Posterior vena cava (tissue), 2 donors: ENCODE data around the gene ATG10. TPM values are rescaled to one million over a fixed set of nuclear protein-coding genes. Genes with fewer than 3 reads are reported as not detected.
"Not testable (repeated sequence)": the region's sequence is repeated elsewhere in the genome, so short reads cannot be mapped to it uniquely, and the experiment has no call there.

Experiments used
- DNase-seq: peaks from one replicate; pipeline ENCODE4 v3.0.0-alpha.2; 2020; ENCODE audit warnings: low spot score
- intact Hi-C, 2 donors: fragments of 100-400 bp; cut with DNase I; formaldehyde crosslinking; loops; one replicate each; pipeline versions ENCODE4 v1.14.1 to v1.14.2; 2022 to 2023
- total RNA-seq, 2 donors: library from RNA; stranded (reverse); fragmentation: NEBNext Ultra II Directional; extraction: Animal tissue kit (Norgen Biotek cat#: 25700); gene quantifications; one replicate each; pipeline ENCODE4 v1.2.1, GENCODE V29; 2021
- donor health status: DM: yes; HTN: yes; CAD: no.
- donor health status: DM: yes; HTN: yes; CAD: no.

ATG10 gene
- total RNA-seq, 2 donors from 2014 or later = 6.8 to 9.8 TPM

- DNase-seq = no peak
- intact Hi-C loops = no loop called here
Measured at GRCh38 chr5:82044010-82044409, 72.2 kb downstream of the ATG10 start.

GRCh38 chr5:82045554-82046275 lies 73.9 kb downstream of the ATG10 start:
- DNase-seq = no peak
- intact Hi-C loops = no loop called here

- DNase-seq = no peak
- intact Hi-C loops = no loop called here
Measured at GRCh38 chr5:82046276-82046647, 74.4 kb downstream of the ATG10 start.

GRCh38 chr5:82050955-82051354 lies 79.1 kb downstream of the ATG10 start:
- DNase-seq = no peak
- intact Hi-C loops = no loop called here

GRCh38 chr5:82054004-82054710 lies 82.3 kb downstream of the ATG10 start:
- intact Hi-C loops = no loop called here

GRCh38 chr5:82057051-82057450 lies 85.2 kb downstream of the ATG10 start:
- intact Hi-C loops = no loop called here
- DNase-seq = no peak

More at GRCh38 chr5:82054004-82054710, 82.3 kb downstream of the ATG10 start:
- DNase-seq = no peak

- no peak for DNase-seq
- intact Hi-C loops = no loop called here
Measured at GRCh38 chr5:82058710-82059109, 86.9 kb downstream of the ATG10 start.

- intact Hi-C loops = no loop called here
- no peak for DNase-seq
Measured at GRCh38 chr5:82066791-82067190, 95.0 kb downstream of the ATG10 start.

GRCh38 chr5:82068042-82068441 lies 96.2 kb downstream of the ATG10 start:
- intact Hi-C loops, DNase-seq: not testable (repeated sequence)

- intact Hi-C loops = no loop called here
- DNase-seq = no peak
Measured at GRCh38 chr5:82068723-82069122, 96.9 kb downstream of the ATG10 start.

GRCh38 chr5:82072138-82072537 lies 100.3 kb downstream of the ATG10 start:
- no peak for DNase-seq
- intact Hi-C loops = no loop called here

- intact Hi-C loops = no loop called here
- no peak for DNase-seq
Measured at GRCh38 chr5:82073179-82073578, 101.4 kb downstream of the ATG10 start.

- intact Hi-C loops = no loop called here
- DNase-seq = no peak
Measured at GRCh38 chr5:82074950-82075349, 103.1 kb downstream of the ATG10 start.

- intact Hi-C loops = no loop called here
- DNase-seq = no peak
Measured at GRCh38 chr5:82077496-82077895, 105.7 kb downstream of the ATG10 start.

- intact Hi-C loops = no loop called here
Measured at GRCh38 chr5:82091617-82092016, 119.8 kb downstream of the ATG10 start.

GRCh38 chr5:82095536-82095935 lies 123.7 kb downstream of the ATG10 start:
- DNase-seq = no peak
- intact Hi-C loops = no loop called here

More at GRCh38 chr5:82091617-82092016, 119.8 kb downstream of the ATG10 start:
- DNase-seq = no peak

- no peak for DNase-seq
- intact Hi-C loops = no loop called here
Measured at GRCh38 chr5:82096249-82096648, 124.4 kb downstream of the ATG10 start.

GRCh38 chr5:82100303-82101077 lies 128.7 kb downstream of the ATG10 start:
- intact Hi-C loops = no loop called here
- no peak for DNase-seq

GRCh38 chr5:82104872-82105271 lies 133.0 kb downstream of the ATG10 start:
- DNase-seq = no peak
- intact Hi-C loops = no loop called here

- no peak for DNase-seq
- intact Hi-C loops = no loop called here
Measured at GRCh38 chr5:82105457-82105856, 133.6 kb downstream of the ATG10 start.
